HepG2 (cell line): Measurements from ENCODE around the gene CDC40. TPM values are rescaled to one million over a fixed set of nuclear protein-coding genes. Genes with fewer than 3 reads are reported as not detected.
"Not testable (repeated sequence)": the region's sequence is repeated elsewhere in the genome, so short reads cannot be mapped to it uniquely, and the experiment has no call there.

Experiments
- ATAC-seq: fragments of 200-7000 bp; cut with Tn5 transposase; 3 replicates; pipeline ENCODE4 v1.9.1; 2020; ENCODE audit warnings: mild to moderate bottlenecking, moderate library complexity
- BruUV-seq: library from RNA; stranded (reverse); fragments of 400-500 nt; replicated peaks from 2 replicates; lab custom pipeline; 2021; lab: Mats Ljungman, UMichigan
- CTCF ChIA-PET: fragments of 300-600 bp; formaldehyde crosslinking; extraction: SDS; loops from one replicate; lab custom pipeline; 2021; ENCODE audit warnings: low total read pairs, inconsistent platforms, low intra/inter-chr PET ratio; lab: Yijun Ruan, JAX
- POLR2A ChIA-PET: fragments of 350-600 bp; sonication (Branson Sonifier 250); formaldehyde crosslinking; loops from one replicate; lab custom pipeline; 2020; ENCODE audit warnings: antibody characterized with exemption, inconsistent platforms; lab: Yijun Ruan, JAX
- DNase-seq: peaks from one replicate; pipeline ENCODE4 v3.0.0-alpha.2; 2015; ENCODE audit warnings: low spot score
- FAIRE-seq: peaks from 3 replicates; lab custom pipeline; 2011; peaks lifted over from hg19 to GRCh38; lab: Jason Lieb, UNC
- H2AFZ ChIP-seq: one replicate; pipeline ENCODE4 v1.6.1; 2011; ENCODE audit warnings: low read length, inconsistent platforms
- H3K27ac ChIP-seq: fragments of 300-600 bp; 3 replicates; pipeline ENCODE4 v1.8.0; 2011; ENCODE audit warnings: mixed run types, mild to moderate bottlenecking, mixed read lengths, low read length, inconsistent platforms; ENCODE audit not compliant: insufficient read depth; ENCODE audit errors: extremely low read length
- H3K27me3 ChIP-seq, 2 experiments: fragments of 200-600 bp in 1 of 2; 2 replicates in 1 of 2; 3 replicates in 1 of 2; pipeline versions ENCODE4 v1.6.0 to v1.8.0; 2011; ENCODE audit warnings: low read length in 2 of 2, mild to moderate bottlenecking in 2 of 2, moderate library complexity in 2 of 2, inconsistent platforms in 1 of 2; ENCODE audit not compliant: insufficient read depth in 2 of 2, control insufficient read depth in 1 of 2
- H3K36me3 ChIP-seq, 2 experiments: fragments of 200-600 bp in 1 of 2; replicated peaks in 1 of 2; 2 replicates in 1 of 2; 3 replicates in 1 of 2; pipeline versions ENCODE4 v1.5.1 to v1.8.0; 2011; ENCODE audit warnings: low read length in 2 of 2, inconsistent platforms in 1 of 2; ENCODE audit not compliant: insufficient read depth in 2 of 2, control insufficient read depth in 1 of 2
- H3K4me1 ChIP-seq: 2 replicates; pipeline ENCODE4 v1.5.1; 2012; ENCODE audit warnings: low read length, inconsistent platforms; ENCODE audit not compliant: insufficient read depth
- H3K4me2 ChIP-seq: 2 replicates; pipeline ENCODE4 v1.6.0; 2011; ENCODE audit warnings: low read depth, low read length, inconsistent platforms
- H3K4me3 ChIP-seq, 3 experiments: fragments of 200-600 bp in 1 of 3; sonication (generic), shearing (Covaris generic) in 1 of 3; replicated peaks in 1 of 3; 2 replicates each; pipeline ENCODE4 v1.5.1; 2011 to 2016; ENCODE audit warnings: low read length in 3 of 3, inconsistent platforms in 2 of 3, low read depth in 2 of 3, mild to moderate bottlenecking in 2 of 3, control low read depth in 1 of 3, mixed read lengths in 1 of 3; ENCODE audit not compliant: insufficient read depth in 1 of 3
- H3K79me2 ChIP-seq: one replicate; pipeline ENCODE4 v1.6.1; 2011; ENCODE audit warnings: low read length, inconsistent platforms; ENCODE audit not compliant: insufficient read depth
- H3K9ac ChIP-seq: 2 replicates; pipeline ENCODE4 v1.6.0; 2011; ENCODE audit warnings: mild to moderate bottlenecking, low read depth, low read length, inconsistent platforms; ENCODE audit not compliant: insufficient read depth
- H3K9me3 ChIP-seq: 2 replicates; pipeline ENCODE4 v1.5.1; 2012; ENCODE audit warnings: mild to moderate bottlenecking, low read length
- H4K20me1 ChIP-seq: 2 replicates; pipeline ENCODE4 v1.6.0; 2011; ENCODE audit warnings: inconsistent platforms, mild to moderate bottlenecking, low read length, moderate library complexity; ENCODE audit not compliant: insufficient read depth
- CREM ChIP-seq, 2 experiments: sonication (generic) in 1 of 2; formaldehyde crosslinking in 1 of 2; IDR thresholded peaks; 2 replicates each; pipeline versions ENCODE4 v1.4.0 to v1.6.1; 2016 to 2020; ENCODE audit warnings: antibody characterized with exemption in 1 of 2, mild to moderate bottlenecking in 1 of 2, missing genetic modification reagents in 1 of 2
- NFE2 ChIP-seq: sonication (generic); formaldehyde crosslinking; IDR thresholded peaks from 2 replicates; pipeline ENCODE4 v1.4.0; 2020; ENCODE audit warnings: missing genetic modification reagents
- ZNF773 ChIP-seq: sonication (generic); formaldehyde crosslinking; IDR thresholded peaks from 2 replicates; pipeline ENCODE4 v1.4.0; 2020; ENCODE audit warnings: missing genetic modification reagents, borderline replicate concordance
- ZNF781 ChIP-seq: sonication (generic); formaldehyde crosslinking; IDR thresholded peaks from 2 replicates; pipeline ENCODE4 v1.5.1; 2020; ENCODE audit warnings: borderline replicate concordance, mild to moderate bottlenecking, missing genetic modification reagents; ENCODE audit errors: not compliant biosample characterization
- ZSCAN22 ChIP-seq: sonication (generic); formaldehyde crosslinking; IDR thresholded peaks from 2 replicates; pipeline ENCODE4 v1.4.0; 2020; ENCODE audit warnings: mild to moderate bottlenecking, missing genetic modification reagents
- WGBS: methylation state at CpG from one replicate; pipeline ENCODE4 v1.1.6; 2017; ENCODE audit warnings: low lambda C conversion rate; 5-methylcytosine and 5-hydroxymethylcytosine counted together
- in situ Hi-C: cut with HindIII; loops from 2 replicates; pipeline ENCODE4 v1.10.0; 2017; ENCODE audit warnings: low pct_unique_long_range_greater_than_20kb; ENCODE audit not compliant: extremely low pct_ligation_motif_present
- intact Hi-C: fragments of 100-400 bp; cut with micrococcal nuclease; formaldehyde crosslinking; loops from one replicate; pipeline ENCODE4 v1.10.0; 2022; ENCODE audit not compliant: unreplicated experiment
- polyA plus RNA-seq, 8 experiments: library from polyadenylated mRNA; depleted of rRNA in 3 of 8; stranded (reverse) in 7 of 8; unstranded in 1 of 8; fragments of >200 nt; fragmentation: Illumina TruSeq in 4 of 8; extraction: Trizol in 4 of 8; gene quantifications; 2 replicates each; pipeline versions ENCODE4 v1.2.1 to v1.2.3, GENCODE V29; 2011 to 2016; ENCODE audit warnings: low read depth in 4 of 8, missing spikeins in 1 of 8, mixed read lengths in 1 of 8; ENCODE audit not compliant: insufficient read depth in 1 of 8
- total RNA-seq, 5 experiments: library from RNA; depleted of rRNA; stranded (reverse); fragments of >200 nt; fragmentation: Illumina TruSeq; extraction: Trizol; gene quantifications; 2 replicates each; pipeline ENCODE4 v1.2.3, GENCODE V29; 2016; ENCODE audit warnings: low read depth in 1 of 5

CDC40 gene
- total and polyA plus RNA-seq, 2 of the 13 experiments (the other 11 are each of a cell fraction or from before 2014, with no cell fraction given) = 11.4 to 21.5 TPM

DNA sequence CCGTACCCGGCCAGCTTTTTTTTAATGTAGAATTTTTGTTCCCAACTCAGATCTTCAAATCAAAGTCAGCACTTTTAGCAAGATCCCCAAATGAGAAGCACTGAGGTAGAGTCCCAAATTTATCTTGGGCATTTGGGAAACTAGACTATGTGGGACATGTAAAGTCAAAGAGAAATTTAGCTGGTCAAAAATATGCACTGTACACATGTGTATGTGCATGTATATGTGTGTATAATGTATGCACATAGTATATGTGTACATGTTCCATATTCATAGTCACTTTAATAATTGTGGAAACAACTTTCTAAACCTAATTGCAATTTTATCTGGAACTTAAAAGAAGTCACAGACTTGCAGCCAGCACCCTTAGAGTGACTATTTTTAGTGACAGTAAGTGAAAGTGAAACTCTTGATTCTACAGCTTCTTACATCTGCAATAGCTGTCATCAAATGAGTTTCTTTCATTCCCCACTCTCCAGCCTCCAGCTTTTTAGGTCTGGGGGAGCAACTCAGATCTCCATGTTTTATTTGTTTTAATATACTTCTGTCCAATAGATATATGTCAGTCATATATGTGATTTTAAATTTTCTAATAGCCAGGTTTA, 53.6 kb downstream of the CDC40 start:
- BruUV-seq = no TSS peak
- intact Hi-C loops = no loop called here
- no peaks in the 10 kb centered on the region for H3K79me2 ChIP-seq
- POLR2A ChIA-PET = no interaction called here
- peaks cover 0 to 10% of the 10 kb centered on the region in 2 experiments; a peak in 2 of 5 replicates for H3K36me3 ChIP-seq
- CTCF ChIA-PET = no interaction called here
- no peak overlapping the region for H3K27ac ChIP-seq
- H2AFZ ChIP-seq = no peak overlapping the region
- no peaks in the 10 kb centered on the region; the same call in 1 of the 2 replicates for H4K20me1 ChIP-seq
- in situ Hi-C loops = no loop called here
- no peak overlapping the region for H3K4me3 ChIP-seq
- H3K27me3 ChIP-seq = no peaks in the 10 kb centered on the region
- H3K9ac ChIP-seq = no peak overlapping the region
- FAIRE-seq = no peak
- ATAC-seq = no peak
- H3K4me1 ChIP-seq = no peaks in the 10 kb centered on the region
- no peak for TF ChIP-seq ZSCAN22 (CRISPR knock-in tag)
- TF ChIP-seq NFE2 (CRISPR knock-in tag) = no peak
- TF ChIP-seq ZNF781 (CRISPR knock-in tag) = no peak
- TF ChIP-seq CREM (IDR thresholded peaks at IDR 0.05) = no peak
- TF ChIP-seq CREM (CRISPR knock-in tag; IDR thresholded peaks at IDR 0.05) = no peak
- no peak for TF ChIP-seq ZNF773 (CRISPR knock-in tag)
- DNase-seq = no peak
- no peak overlapping the region for H3K4me2 ChIP-seq
- WGBS = 100% methylated on average over 2 of the region's 2 CpGs
- no peaks in the 10 kb centered on the region for H3K9me3 ChIP-seq

DNA sequence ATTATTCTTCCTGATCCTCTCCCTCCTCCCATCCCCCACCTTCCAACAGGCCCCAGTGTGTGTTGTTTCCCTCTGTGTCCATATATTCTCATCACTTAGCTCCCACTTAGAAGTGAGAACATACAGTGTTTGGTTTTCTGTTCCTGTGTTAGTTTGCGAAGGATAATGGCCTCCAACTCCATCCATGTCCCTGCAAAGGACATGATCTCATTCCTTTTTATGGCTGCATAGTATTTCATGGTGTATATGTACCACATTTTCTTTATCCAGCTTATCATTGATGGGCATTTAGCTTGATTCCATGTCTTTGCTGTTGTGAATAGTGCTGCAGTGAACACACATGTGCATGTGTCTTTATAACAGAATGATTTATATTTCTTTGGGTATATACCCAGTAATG, 55.8 kb downstream of the CDC40 start:
- BruUV-seq, ATAC-seq, intact Hi-C loops, H3K79me2 ChIP-seq, H3K27ac ChIP-seq, CTCF ChIA-PET, DNase-seq, H2AFZ ChIP-seq, H3K4me1 ChIP-seq, H3K4me2 ChIP-seq, H3K27me3 ChIP-seq, FAIRE-seq, H3K9ac ChIP-seq, H3K36me3 ChIP-seq, H3K9me3 ChIP-seq, in situ Hi-C loops, H3K4me3 ChIP-seq, POLR2A ChIA-PET, H4K20me1 ChIP-seq: not testable (repeated sequence)
- 81% methylated on average over 1 of the region's 1 CpG for WGBS
